ENCODE data around the gene PEAK1.

Gene PEAK1

DNA sequence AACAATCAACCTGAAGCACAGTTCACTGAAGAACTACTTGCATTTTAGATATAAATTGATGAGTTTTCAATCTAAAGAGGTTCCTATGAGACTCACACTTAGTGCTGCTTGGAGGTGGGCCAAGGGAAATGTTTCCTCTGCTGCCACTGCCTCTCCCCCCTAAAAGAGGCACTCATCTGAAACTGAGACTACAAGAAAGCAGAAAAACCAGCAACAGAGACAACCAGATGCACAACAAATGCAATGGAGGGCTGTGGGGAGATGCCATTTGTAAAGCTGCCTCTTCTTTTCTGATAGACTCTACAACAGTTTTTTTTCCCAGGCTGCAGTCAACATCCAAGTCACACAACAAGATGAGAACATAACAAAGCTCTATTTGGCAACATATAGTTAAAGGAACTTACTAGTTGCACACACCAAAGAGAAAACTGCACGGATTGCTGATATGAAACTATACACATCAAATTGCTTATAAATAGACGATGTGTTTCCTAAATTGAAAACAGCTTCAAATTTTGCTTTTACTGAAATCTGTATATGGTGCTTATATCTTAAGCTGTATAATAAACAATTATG lies 360.0 kb downstream of the PEAK1 start:
- no peak for DNase-seq (ENCODE audit: low spot score)
- H2BK12ac ChIP-seq (ENCODE audit: low read length), result no peak overlapping the region
- peaks cover 2 to 49% of the 10 kb centered on the region in 2 donors for H3K36me3 ChIP-seq (replicated peaks in 1 of 2; ENCODE audit: control insufficient read depth in 2 of 2, insufficient read depth in 2 of 2, low read length in 2 of 2)
- no peak overlapping the region for H3K9ac ChIP-seq (ENCODE audit: low read depth, low read length, poor library complexity)
- H2BK120ac ChIP-seq (ENCODE audit: low read depth, low read length), result no peak overlapping the region
- H4K8ac ChIP-seq (ENCODE audit: low read depth, low read length), result no peak overlapping the region
- H3K79me1 ChIP-seq (ENCODE audit: low read depth, low read length), result no peaks in the 10 kb centered on the region
- H4K91ac ChIP-seq (ENCODE audit: low read depth, low read length, poor library complexity), result no peak overlapping the region
- H2AK5ac ChIP-seq (ENCODE audit: low read depth, low read length), result no peak overlapping the region
- peaks cover 0 to 10% of the 10 kb centered on the region in 2 donors for H3K4me1 ChIP-seq (ENCODE audit: control insufficient read depth in 2 of 2, insufficient read depth in 1 of 2, low read depth in 1 of 2, low read length in 2 of 2)
- H3K27me3 ChIP-seq (ENCODE audit: control insufficient read depth in 3 of 3, insufficient read depth in 3 of 3, low read depth in 1 of 3, low read length in 3 of 3), result no peaks in the 10 kb centered on the region
- no peak overlapping the region for H3K14ac ChIP-seq (ENCODE audit: low read length)
- no peak overlapping the region for H3K18ac ChIP-seq (ENCODE audit: low read length)
- H3K4me3 ChIP-seq (ENCODE audit: low read length in 2 of 2), result no peak overlapping the region
- WGBS, 2 donors (ENCODE audit: extremely low coverage in 2 of 2, insufficient read length in 2 of 2, insufficient replicate concordance in 1 of 2), result no CpG with 5 or more reads among the region's 2 CpGs
- H2BK15ac ChIP-seq (ENCODE audit: low read length), result no peak overlapping the region
- H3K27ac ChIP-seq (replicated peaks; ENCODE audit: low read length), result no peak overlapping the region
- no peak overlapping the region for H2AFZ ChIP-seq (ENCODE audit: low read length)
- H3K23ac ChIP-seq (ENCODE audit: low read depth, low read length, poor library complexity), result no peak overlapping the region
- no peak overlapping the region for H3K4ac ChIP-seq (ENCODE audit: low read length)
- H3K4me2 ChIP-seq (ENCODE audit: insufficient read depth, low read length, poor library complexity, severe bottlenecking), result no peak overlapping the region
- no peak overlapping the region for H2BK5ac ChIP-seq (ENCODE audit: low read length)
- H3K9me3 ChIP-seq (replicated peaks in 1 of 2; ENCODE audit: control insufficient read depth in 2 of 2, insufficient read depth in 1 of 2, low read depth in 1 of 2, low read length in 2 of 2), result no peaks in the 10 kb centered on the region

DNA sequence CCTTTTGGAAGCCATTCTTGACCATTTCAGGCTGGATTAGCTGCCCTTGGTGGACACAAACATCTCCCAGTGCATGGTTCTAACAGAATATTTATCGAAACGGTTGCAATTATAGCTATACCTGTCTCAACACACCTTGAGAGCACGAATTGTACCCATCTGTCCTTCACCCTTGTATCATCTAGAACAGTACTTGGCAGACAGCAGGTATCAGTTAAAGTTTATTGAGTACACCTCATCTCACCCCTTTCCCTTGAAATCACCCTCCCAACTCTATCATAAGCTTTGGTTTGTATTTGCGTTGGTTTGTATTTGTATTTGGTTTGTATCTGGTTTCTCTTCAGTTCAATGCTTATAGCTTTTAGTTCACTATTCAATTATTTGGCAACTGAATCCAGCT lies 361.4 kb downstream of the PEAK1 start:
- H3K4ac ChIP-seq (ENCODE audit: low read length), result no peak overlapping the region
- no peak overlapping the region for H2BK15ac ChIP-seq (ENCODE audit: low read length)
- peaks cover 0 to 10% of the 10 kb centered on the region in 2 donors for H3K4me1 ChIP-seq (ENCODE audit: control insufficient read depth in 2 of 2, insufficient read depth in 1 of 2, low read depth in 1 of 2, low read length in 2 of 2)
- no peak overlapping the region for H3K23ac ChIP-seq (ENCODE audit: low read depth, low read length, poor library complexity)
- H3K14ac ChIP-seq (ENCODE audit: low read length), result no peak overlapping the region
- H3K36me3 ChIP-seq (replicated peaks in 1 of 2; ENCODE audit: control insufficient read depth in 2 of 2, insufficient read depth in 2 of 2, low read length in 2 of 2), result peaks cover 4 to 53% of the 10 kb centered on the region in 2 donors
- H4K8ac ChIP-seq (ENCODE audit: low read depth, low read length), result no peak overlapping the region
- H3K79me1 ChIP-seq (ENCODE audit: low read depth, low read length), result no peaks in the 10 kb centered on the region
- H2BK120ac ChIP-seq (ENCODE audit: low read depth, low read length), result no peak overlapping the region
- H2AFZ ChIP-seq (ENCODE audit: low read length), result no peak overlapping the region
- H2BK5ac ChIP-seq (ENCODE audit: low read length), result no peak overlapping the region
- H3K18ac ChIP-seq (ENCODE audit: low read length), result no peak overlapping the region
- H3K4me2 ChIP-seq (ENCODE audit: insufficient read depth, low read length, poor library complexity, severe bottlenecking), result no peak overlapping the region
- H3K4me3 ChIP-seq (ENCODE audit: low read length in 2 of 2), result no peak overlapping the region
- no peak overlapping the region for H3K9ac ChIP-seq (ENCODE audit: low read depth, low read length, poor library complexity)
- no peaks in the 10 kb centered on the region for H3K9me3 ChIP-seq (replicated peaks in 1 of 2; ENCODE audit: control insufficient read depth in 2 of 2, insufficient read depth in 1 of 2, low read depth in 1 of 2, low read length in 2 of 2)
- H2AK5ac ChIP-seq (ENCODE audit: low read depth, low read length), result no peak overlapping the region
- no peaks in the 10 kb centered on the region for H3K27me3 ChIP-seq (ENCODE audit: control insufficient read depth in 3 of 3, insufficient read depth in 3 of 3, low read depth in 1 of 3, low read length in 3 of 3)
- no CpG with 5 or more reads among the region's 4 CpGs for WGBS, 2 donors (ENCODE audit: extremely low coverage in 2 of 2, insufficient read length in 2 of 2, insufficient replicate concordance in 1 of 2)
- H2BK12ac ChIP-seq (ENCODE audit: low read length), result no peak overlapping the region
- H3K27ac ChIP-seq (replicated peaks; ENCODE audit: low read length), result no peak overlapping the region
- no peak for DNase-seq (ENCODE audit: low spot score)
- H4K91ac ChIP-seq (ENCODE audit: low read depth, low read length, poor library complexity), result no peak overlapping the region

DNA sequence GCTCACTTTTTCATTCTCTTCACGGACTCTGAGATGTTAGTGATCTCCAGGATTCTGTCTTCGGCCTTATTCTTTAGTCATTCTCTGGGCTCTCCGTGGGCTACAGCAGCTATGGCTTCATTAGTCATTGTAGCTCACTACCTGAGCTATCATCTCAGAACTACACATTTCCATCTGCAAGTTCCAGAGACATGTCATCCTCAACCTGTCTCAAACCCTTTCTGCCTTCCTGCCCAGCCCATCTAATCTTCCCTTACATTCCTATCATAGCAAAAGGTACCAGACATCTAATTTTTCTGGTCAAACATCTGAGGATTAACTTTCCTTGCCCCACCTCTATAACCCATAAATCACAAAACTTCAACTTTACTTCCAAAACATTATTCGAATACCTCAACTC lies 362.2 kb downstream of the PEAK1 start:
- Histone ChIP-seq H3K4ac (ENCODE audit: low read length) (no peak overlapping the region), H3K4me2 (ENCODE audit: insufficient read depth, low read length, poor library complexity, severe bottlenecking) (no peak overlapping the region), H3K27me3 (ENCODE audit: control insufficient read depth in 3 of 3, insufficient read depth in 3 of 3, low read depth in 1 of 3, low read length in 3 of 3) (no peaks in the 10 kb centered on the region), H2BK120ac (ENCODE audit: low read depth, low read length) (no peak overlapping the region), H3K9me3 (replicated peaks in 1 of 2; ENCODE audit: control insufficient read depth in 2 of 2, insufficient read depth in 1 of 2, low read depth in 1 of 2, low read length in 2 of 2) (no peaks in the 10 kb centered on the region), H3K9ac (ENCODE audit: low read depth, low read length, poor library complexity) (no peak overlapping the region), H3K4me1 (ENCODE audit: control insufficient read depth in 2 of 2, insufficient read depth in 1 of 2, low read depth in 1 of 2, low read length in 2 of 2) (peaks cover 0 to 10% of the 10 kb centered on the region in 2 donors), H3K14ac (ENCODE audit: low read length) (no peak overlapping the region), H3K36me3 (replicated peaks in 1 of 2; ENCODE audit: control insufficient read depth in 2 of 2, insufficient read depth in 2 of 2, low read length in 2 of 2) (peaks cover 4 to 61% of the 10 kb centered on the region in 2 donors), H3K18ac (ENCODE audit: low read length) (no peak overlapping the region), H2AK5ac (ENCODE audit: low read depth, low read length) (no peak overlapping the region), H3K23ac (ENCODE audit: low read depth, low read length, poor library complexity) (no peak overlapping the region), H2BK15ac (ENCODE audit: low read length) (no peak overlapping the region), H3K4me3 (ENCODE audit: low read length in 2 of 2) (no peak overlapping the region), H4K91ac (ENCODE audit: low read depth, low read length, poor library complexity) (no peak overlapping the region), H2BK5ac (ENCODE audit: low read length) (no peak overlapping the region), H2BK12ac (ENCODE audit: low read length) (no peak overlapping the region), H3K27ac (replicated peaks; ENCODE audit: low read length) (no peak overlapping the region), H3K79me1 (ENCODE audit: low read depth, low read length) (no peaks in the 10 kb centered on the region), H2AFZ (ENCODE audit: low read length) (no peak overlapping the region), H4K8ac (ENCODE audit: low read depth, low read length) (no peak overlapping the region)
- WGBS, 2 donors (ENCODE audit: extremely low coverage in 2 of 2, insufficient read length in 2 of 2, insufficient replicate concordance in 1 of 2), result 100% methylated on average over 1 of the region's 4 CpGs
- DNase-seq (ENCODE audit: low spot score), result no peak

DNA sequence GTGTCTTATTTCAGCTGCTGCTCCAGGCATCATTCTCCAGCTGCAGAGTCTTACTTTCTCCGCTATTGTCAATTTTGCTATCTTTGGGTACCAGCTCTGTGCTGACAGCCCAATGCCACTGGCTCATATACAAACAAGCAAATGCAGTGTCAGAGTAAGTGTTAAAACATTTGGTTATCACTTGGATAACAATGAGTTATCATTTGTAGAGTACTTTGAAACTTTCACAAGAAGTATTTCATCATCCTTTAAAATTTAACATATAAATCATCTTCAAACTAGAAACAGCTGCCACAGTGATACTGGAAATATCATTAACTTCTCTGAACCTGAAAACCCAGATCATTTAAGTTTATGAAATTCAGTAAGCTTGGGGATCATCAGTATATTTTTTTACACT lies 362.8 kb downstream of the PEAK1 start:
- no CpG with 5 or more reads among the region's 1 CpG for WGBS, 2 donors (ENCODE audit: extremely low coverage in 2 of 2, insufficient read length in 2 of 2, insufficient replicate concordance in 1 of 2)
- H2BK5ac ChIP-seq (ENCODE audit: low read length), result no peak overlapping the region

More for the DNA sequence above, 362.8 kb downstream of the PEAK1 start:
- Histone ChIP-seq H3K27ac (replicated peaks; ENCODE audit: low read length) (no peak overlapping the region), H2AK5ac (ENCODE audit: low read depth, low read length) (no peak overlapping the region), H3K9me3 (replicated peaks in 1 of 2; ENCODE audit: control insufficient read depth in 2 of 2, insufficient read depth in 1 of 2, low read depth in 1 of 2, low read length in 2 of 2) (no peaks in the 10 kb centered on the region), H3K79me1 (ENCODE audit: low read depth, low read length) (no peaks in the 10 kb centered on the region), H3K4me3 (ENCODE audit: low read length in 2 of 2) (no peak overlapping the region), H2BK120ac (ENCODE audit: low read depth, low read length) (no peak overlapping the region), H3K14ac (ENCODE audit: low read length) (no peak overlapping the region), H4K8ac (ENCODE audit: low read depth, low read length) (no peak overlapping the region), H2BK12ac (ENCODE audit: low read length) (no peak overlapping the region), H4K91ac (ENCODE audit: low read depth, low read length, poor library complexity) (no peak overlapping the region), H3K23ac (ENCODE audit: low read depth, low read length, poor library complexity) (no peak overlapping the region), H2AFZ (ENCODE audit: low read length) (no peak overlapping the region), H3K4ac (ENCODE audit: low read length) (no peak overlapping the region), H3K4me1 (ENCODE audit: control insufficient read depth in 2 of 2, insufficient read depth in 1 of 2, low read depth in 1 of 2, low read length in 2 of 2) (peaks cover 0 to 10% of the 10 kb centered on the region in 2 donors), H3K36me3 (replicated peaks in 1 of 2; ENCODE audit: control insufficient read depth in 2 of 2, insufficient read depth in 2 of 2, low read length in 2 of 2) (peaks cover 7 to 63% of the 10 kb centered on the region in 2 donors), H3K4me2 (ENCODE audit: insufficient read depth, low read length, poor library complexity, severe bottlenecking) (no peak overlapping the region), H2BK15ac (ENCODE audit: low read length) (no peak overlapping the region), H3K18ac (ENCODE audit: low read length) (no peak overlapping the region), H3K9ac (ENCODE audit: low read depth, low read length, poor library complexity) (no peak overlapping the region), H3K27me3 (ENCODE audit: control insufficient read depth in 3 of 3, insufficient read depth in 3 of 3, low read depth in 1 of 3, low read length in 3 of 3) (no peaks in the 10 kb centered on the region)
- DNase-seq (ENCODE audit: low spot score), result no peak
